GM12865 (cell line): ENCODE results near the gene GRK3.
A peak's percentile ranks its signal among the peaks of the same experiment; 100 is the strongest.
"Not testable (repeated sequence)": the region's sequence is repeated elsewhere in the genome, so short reads cannot be mapped to it uniquely, and the experiment has no call there.

Experiments used
- DNase-seq: peaks from one replicate; pipeline ENCODE4 v3.0.0; 2010; ENCODE audit warnings: low read depth
- H3K4me3 ChIP-seq: 2 replicates; pipeline ENCODE4 v1.5.1; 2011; ENCODE audit warnings: mild to moderate bottlenecking, low read depth, low read length, control low read depth
- TF ChIP-seq, protein P1 (sequence below): IDR thresholded peaks from 2 replicates; pipeline ENCODE4 v1.5.1; 2011; ENCODE audit warnings: low read length, control low read depth, low read depth, inconsistent platforms; ENCODE audit not compliant: insufficient read depth; ENCODE audit errors: missing control alignments

Gene GRK3

GRCh38 chr22:25621986-25622385 lies 57.5 kb downstream of the GRK3 start:
- DNase-seq, result no peak
- TF ChIP-seq, protein P1, sequence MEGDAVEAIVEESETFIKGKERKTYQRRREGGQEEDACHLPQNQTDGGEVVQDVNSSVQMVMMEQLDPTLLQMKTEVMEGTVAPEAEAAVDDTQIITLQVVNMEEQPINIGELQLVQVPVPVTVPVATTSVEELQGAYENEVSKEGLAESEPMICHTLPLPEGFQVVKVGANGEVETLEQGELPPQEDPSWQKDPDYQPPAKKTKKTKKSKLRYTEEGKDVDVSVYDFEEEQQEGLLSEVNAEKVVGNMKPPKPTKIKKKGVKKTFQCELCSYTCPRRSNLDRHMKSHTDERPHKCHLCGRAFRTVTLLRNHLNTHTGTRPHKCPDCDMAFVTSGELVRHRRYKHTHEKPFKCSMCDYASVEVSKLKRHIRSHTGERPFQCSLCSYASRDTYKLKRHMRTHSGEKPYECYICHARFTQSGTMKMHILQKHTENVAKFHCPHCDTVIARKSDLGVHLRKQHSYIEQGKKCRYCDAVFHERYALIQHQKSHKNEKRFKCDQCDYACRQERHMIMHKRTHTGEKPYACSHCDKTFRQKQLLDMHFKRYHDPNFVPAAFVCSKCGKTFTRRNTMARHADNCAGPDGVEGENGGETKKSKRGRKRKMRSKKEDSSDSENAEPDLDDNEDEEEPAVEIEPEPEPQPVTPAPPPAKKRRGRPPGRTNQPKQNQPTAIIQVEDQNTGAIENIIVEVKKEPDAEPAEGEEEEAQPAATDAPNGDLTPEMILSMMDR, result no peak
- no peak overlapping the region for H3K4me3 ChIP-seq

DNA sequence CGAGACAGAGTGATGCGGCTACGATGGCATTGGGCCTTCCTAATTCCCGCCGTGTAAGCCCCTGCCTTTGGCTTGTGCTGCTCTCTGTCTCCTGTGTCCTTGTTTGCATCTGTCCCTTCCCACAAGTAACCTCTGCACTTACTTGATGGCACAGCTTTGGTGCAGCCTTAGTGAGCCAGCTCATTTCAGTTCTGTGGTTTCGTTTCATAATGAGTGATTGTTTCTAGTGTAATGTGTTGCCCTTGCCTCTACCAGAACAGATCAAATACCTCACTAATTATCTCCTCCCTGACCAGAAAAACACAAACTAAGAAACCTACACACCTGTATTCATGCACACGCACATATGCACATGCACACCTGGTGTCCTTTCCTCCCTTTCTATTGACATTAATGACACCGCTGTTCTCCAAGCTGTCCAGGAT lies 58.8 kb downstream of the GRK3 start:
- H3K4me3 ChIP-seq, result peak overlapping the region; percentile 21
- DNase-seq, result peak; percentile 87

DNA sequence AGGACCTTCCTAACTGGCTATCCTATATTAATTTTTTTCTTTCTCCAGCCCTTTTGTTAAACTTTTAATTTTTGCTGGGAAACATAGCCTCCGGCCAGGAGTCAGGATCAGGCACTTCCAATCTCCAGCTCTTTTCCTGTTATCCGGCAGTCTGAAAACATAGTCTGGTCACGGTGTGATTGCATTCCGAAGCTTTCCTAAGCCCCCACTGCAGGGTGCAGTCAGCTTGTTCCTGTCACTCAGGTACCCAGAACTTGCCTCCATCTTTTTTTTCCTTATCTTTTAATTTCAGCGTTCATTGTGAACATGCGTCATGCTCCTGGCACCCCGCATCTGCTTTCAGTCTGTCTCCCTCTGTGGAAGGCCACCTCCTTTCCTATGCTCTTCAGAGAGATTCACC lies 59.4 kb downstream of the GRK3 start:
- DNase-seq, result no peak
- no peak overlapping the region for H3K4me3 ChIP-seq
- TF ChIP-seq, protein P1, result no peak

More for the DNA sequence above, 58.8 kb downstream of the GRK3 start:
- TF ChIP-seq, protein P1, result no peak

- no peak overlapping the region for H3K4me3 ChIP-seq
- DNase-seq, result no peak
- TF ChIP-seq, protein P1, result no peak
Measured at GRCh38 chr22:25624476-25624875, 60.0 kb downstream of the GRK3 start.

- not testable (repeated sequence) for H3K4me3 ChIP-seq
Measured at GRCh38 chr22:25625747-25626623, 61.5 kb downstream of the GRK3 start.

GRCh38 chr22:25626624-25626990 lies 62.1 kb downstream of the GRK3 start:
- DNase-seq, result no peak
- TF ChIP-seq, protein P1, result no peak
- no peak overlapping the region for H3K4me3 ChIP-seq

More at GRCh38 chr22:25625747-25626623, 61.5 kb downstream of the GRK3 start:
- not testable (repeated sequence) for DNase-seq

GRCh38 chr22:25627271-25627852 lies 62.9 kb downstream of the GRK3 start:
- no peak overlapping the region for H3K4me3 ChIP-seq
- DNase-seq, result no peak
- TF ChIP-seq, protein P1, result no peak
